Glomerular endothelial cell (primary cell): Measurements from ENCODE around the gene IL20. TPM values are rescaled to one million over a fixed set of nuclear protein-coding genes. Genes with fewer than 3 reads are reported as not detected.

Source experiments
- DNase-seq: peaks from one replicate; pipeline ENCODE4 v3.0.0-alpha.2; 2011; ENCODE audit warnings: low read depth, low spot score; ENCODE audit errors: extremely low read depth
- total RNA-seq: library from RNA; depleted of rRNA; stranded (reverse); fragments of >200 nt; gene quantifications from 2 replicates; pipeline ENCODE4 v1.2.3, GENCODE V29; 2015

Gene IL20, protein sequence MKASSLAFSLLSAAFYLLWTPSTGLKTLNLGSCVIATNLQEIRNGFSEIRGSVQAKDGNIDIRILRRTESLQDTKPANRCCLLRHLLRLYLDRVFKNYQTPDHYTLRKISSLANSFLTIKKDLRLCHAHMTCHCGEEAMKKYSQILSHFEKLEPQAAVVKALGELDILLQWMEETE
- not detected in 2 replicates for total RNA-seq

- DNase-seq: no peak
Observed at GRCh38 chr1:206864939-206865671, at the start of gene IL20. Gene IL20 (plus strand): TSS chr1:206865623. CDS start chr1:206865853, 230 bp downstream.

GRCh38 chr1:206816390-206817287 is 48.8 kb upstream of the IL20 start:
- no peak for DNase-seq

DNA sequence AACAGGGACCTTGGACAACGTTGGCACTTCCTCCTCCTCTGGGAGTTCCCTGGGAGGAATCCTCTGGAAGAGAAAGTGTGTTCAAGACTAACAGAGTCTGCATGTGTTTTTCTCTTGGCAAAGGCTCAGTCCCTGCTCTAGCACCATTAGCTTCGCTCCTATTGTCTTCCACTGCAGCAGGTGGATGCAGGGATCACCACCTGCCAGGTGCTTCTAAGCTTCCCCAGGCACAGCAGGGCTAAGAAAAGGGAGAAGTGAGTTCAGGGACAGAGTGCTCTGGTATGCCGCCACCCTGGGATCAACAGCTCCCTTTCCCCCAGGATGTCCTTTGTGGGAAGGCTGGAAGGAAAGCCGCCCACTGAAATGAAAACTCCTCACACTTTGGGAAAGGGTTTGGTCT is 43.9 kb upstream of the IL20 start:
- no peak for DNase-seq

DNA sequence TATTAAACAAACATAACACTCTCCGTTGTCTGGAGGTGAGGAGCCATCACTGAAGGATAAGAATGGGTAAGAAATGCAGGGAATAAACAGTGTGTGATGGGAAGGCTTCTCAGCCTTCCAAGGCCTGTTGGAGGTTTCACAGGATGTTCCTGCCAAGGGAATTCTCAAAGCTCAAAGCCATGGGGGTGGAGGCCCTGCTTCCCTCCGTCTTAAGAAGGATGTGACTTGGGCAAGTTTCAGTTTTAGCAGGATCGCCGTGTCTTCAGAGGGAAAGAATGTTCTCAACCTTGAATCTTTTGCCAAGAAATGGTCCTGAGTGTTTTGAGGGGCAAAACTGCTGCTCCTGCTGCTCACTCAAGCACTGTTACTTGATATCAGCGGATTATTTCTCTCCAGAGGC is 41.7 kb upstream of the IL20 start:
- DNase-seq: no peak

- no peak for DNase-seq
Observed at GRCh38 chr1:206824331-206824730, 41.1 kb upstream of the IL20 start.

DNA sequence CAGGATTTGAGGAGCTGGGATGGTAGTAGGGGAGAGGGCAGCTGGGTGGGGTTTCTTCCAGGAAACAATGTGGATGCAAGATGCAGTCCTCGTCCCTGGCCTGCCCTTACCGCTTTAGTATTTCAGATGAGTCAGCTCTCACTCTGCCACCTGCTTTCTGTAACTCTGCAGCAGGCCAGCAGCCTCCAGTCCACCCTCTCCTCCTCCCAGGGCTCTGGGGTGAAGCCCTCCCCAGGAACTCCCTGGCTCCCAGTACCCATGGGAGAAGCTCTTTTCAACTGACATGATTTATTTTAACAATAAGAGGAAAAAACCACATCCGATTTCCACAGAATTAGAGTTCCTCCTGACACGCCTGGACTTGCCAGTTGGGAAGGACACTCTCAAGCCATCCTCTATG is 39.0 kb upstream of the IL20 start:
- no peak for DNase-seq

DNA sequence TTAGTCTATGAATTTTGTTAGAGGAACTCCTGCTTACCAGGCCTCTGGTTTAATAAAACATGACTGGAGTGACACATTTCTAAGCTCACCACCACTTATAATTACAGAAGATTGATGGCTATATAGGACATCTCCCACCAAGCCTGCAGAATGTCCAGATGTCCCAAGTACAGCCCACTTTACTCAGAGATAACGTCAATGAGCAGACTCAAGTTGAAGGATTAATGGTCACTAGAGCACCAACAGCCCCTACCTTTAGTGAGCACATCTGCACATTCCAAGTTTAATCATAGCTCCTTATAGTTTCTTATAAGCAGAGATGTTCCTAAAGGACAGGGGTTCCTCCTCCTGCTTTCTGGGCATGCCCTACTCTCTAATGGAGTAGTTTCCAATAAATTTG is 37.4 kb upstream of the IL20 start:
- DNase-seq: no peak

- DNase-seq: no peak
Observed at GRCh38 chr1:206828765-206829164, 36.7 kb upstream of the IL20 start.

GRCh38 chr1:206829282-206829681 is 36.1 kb upstream of the IL20 start:
- DNase-seq: no peak

DNA sequence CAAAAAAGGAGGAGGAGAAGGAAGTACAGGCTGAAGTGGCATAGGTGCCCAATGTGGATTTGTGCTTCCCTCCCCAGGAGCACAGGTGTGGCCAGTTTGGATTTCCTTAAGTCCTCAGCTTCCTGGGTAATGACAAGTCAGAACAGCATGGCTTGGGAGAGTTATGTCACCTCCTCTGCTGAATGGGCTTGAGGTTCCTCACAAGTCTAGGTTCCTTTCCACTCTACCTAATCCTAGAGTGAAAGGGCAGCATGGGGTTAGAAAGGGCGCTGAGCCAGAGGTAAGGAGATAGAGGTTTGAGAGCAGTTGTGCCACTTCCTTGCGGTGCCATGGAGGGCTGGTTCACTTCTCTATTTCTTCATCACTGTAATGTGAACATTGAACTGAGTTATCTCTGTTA is 35.5 kb upstream of the IL20 start:
- no peak for DNase-seq

DNA sequence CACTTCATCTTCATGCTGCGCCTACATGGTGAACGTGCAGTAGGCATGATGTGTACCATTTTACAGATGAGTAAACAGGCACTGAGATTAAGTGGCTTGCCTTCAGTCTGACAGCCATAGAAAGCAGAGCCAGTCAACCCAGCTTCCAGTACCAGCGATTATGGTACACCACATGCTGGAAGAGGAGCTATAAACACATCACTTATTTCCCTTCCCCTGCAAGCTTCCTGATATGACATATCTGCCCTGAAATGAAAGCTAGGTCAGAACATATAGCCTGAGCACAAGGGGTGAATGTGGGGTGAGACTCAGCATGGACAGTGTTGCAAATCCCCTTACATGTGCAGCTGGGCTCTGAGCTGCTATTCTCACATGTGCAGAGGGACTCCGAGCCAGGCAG is 33.8 kb upstream of the IL20 start:
- DNase-seq: no peak

DNA sequence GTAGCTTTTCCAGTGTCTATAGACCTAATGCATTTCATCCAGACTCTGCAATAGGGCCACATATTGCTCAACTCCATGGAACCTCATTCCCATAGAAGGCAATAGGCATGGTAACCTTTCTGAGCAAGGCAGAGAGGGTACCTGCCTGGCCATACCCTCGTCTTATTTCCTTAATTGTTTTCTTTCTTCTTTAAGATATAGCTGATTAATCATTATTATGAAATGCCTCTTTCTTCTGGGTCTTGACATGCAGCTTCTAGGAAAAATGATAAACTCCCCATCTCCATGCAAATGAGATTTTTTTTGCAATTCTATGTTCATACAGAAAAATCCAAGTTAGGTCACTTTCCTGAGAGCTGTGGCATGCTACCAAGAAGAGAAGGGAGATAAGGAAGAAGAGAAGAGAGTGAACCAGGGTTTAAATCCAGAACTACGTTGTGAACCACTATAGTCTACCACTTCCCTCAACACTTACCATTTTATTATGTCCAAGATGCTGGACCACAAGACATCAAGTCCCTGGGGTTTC is 33.0 kb upstream of the IL20 start:
- no peak for DNase-seq

GRCh38 chr1:206833106-206833680 is 32.2 kb upstream of the IL20 start:
- no peak for DNase-seq

DNA sequence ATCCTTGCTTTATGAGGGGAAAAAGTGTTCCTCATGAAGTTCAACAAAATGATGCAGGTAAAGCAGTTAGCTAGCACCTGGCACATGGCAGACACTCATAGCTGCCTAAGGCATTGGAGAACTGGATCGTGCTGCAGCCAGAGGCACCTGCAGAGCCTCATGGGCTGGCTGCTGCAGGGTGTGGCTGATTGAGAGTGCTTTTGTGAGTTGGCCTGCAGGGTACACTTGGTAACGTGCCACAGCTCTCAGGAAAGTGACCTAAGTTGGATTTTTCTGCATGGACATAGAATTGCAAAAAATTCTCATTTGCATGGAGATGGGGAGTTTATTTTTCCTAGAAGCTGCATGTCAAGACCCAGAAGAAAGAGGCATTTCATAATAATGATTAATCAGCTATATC is 31.6 kb upstream of the IL20 start:
- DNase-seq: no peak

DNA sequence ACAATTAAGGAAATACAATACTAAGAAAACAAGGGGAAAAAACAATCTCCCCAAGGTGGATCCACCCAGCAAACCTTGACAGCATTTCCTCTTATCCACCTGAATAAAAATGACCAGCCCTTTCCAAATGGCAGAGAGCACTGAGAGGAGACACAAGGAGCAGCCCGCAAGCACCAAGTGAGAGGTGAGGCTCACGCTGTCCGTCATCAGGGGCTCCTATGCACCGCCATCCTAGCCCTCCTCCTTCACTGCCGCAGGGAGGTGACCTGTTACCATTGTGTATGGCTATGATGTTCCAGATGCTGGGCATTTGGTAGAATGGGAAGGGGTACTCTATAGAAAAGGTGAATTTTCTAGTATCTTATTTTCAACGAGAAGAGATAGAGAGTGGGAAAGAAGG is 31.2 kb upstream of the IL20 start:
- DNase-seq: no peak

- DNase-seq: no peak
Observed at GRCh38 chr1:206834711-206835110, 30.7 kb upstream of the IL20 start.

DNA sequence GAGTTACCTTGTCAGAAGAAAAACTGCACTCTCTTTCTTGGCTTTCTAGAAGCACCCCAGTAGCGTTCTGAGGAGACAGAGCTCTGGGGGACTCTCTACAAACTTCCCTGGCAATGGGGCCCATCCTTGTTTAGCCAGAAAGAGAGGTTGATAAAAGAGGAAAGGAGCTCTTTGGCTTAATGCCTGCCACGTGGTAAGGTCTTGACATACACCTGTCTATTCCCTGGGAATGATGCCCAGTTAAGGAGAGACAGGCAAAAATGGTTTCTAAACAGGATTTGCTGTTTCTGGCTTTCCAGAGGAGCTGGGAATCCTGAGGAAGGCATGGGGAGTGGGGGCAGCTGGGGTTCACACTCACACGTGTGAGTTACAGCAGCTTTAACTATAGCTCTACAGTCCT is 30.2 kb upstream of the IL20 start:
- no peak for DNase-seq

- DNase-seq: no peak
Observed at GRCh38 chr1:206836111-206836510, 29.3 kb upstream of the IL20 start.

DNA sequence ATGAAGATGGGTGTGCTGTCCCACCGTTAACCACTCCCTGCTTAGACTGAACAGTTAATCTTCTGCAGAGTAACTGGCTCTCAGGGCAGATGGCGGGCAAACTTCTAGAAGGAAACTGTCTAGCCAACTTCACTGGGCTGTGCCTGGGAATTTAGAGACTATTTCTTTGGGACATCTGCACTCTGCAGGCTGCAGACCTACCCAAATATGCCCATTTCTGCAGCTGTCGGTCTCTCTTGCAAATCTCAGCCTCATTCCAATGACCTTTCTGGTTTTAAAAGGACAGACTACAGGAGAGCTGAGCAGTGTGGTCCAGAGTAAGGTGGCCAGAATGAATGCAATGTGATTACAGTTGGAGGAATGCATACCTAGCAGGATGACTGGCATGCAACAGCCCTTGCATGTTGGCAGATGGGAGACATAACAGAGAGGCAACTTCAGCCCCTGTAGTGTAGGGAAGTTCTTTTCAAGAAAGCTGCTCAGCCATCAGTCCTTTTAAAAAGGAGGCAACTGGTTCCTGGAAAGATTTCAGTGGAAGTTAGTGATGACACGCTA is 26.3 kb upstream of the IL20 start:
- no peak for DNase-seq

DNA sequence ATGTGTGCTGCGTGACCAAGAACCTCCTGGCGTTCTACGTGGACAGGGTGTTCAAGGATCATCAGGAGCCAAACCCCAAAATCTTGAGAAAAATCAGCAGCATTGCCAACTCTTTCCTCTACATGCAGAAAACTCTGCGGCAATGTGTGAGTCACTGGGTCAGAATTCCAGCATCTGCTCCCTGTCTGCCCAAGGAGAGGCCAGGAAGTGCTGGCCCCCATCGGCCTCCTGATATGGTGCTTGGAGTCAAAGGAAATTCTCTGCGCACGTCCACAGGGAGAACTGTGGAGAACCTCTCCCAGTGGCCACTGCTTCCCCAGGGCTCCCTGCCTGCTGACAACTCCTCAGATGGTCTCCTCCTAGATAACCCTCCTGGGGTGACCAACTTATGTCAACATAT is 25.6 kb upstream of the IL20 start:
- no peak for DNase-seq
